Mesodermal cell (in vitro differentiated cells): ENCODE data around the gene C1orf210.

Source experiments
- H3K27ac ChIP-seq: 2 replicates; pipeline ENCODE4 v1.7.0; 2013; ENCODE audit warnings: mild to moderate bottlenecking, low read depth, low read length, moderate library complexity; ENCODE audit not compliant: severe bottlenecking
- H3K36me3 ChIP-seq: 2 replicates; pipeline ENCODE4 v1.7.1; 2013; ENCODE audit warnings: mild to moderate bottlenecking, low read length, moderate library complexity; ENCODE audit not compliant: control insufficient read depth, insufficient read depth
- H3K4me1 ChIP-seq: one replicate; pipeline ENCODE4 v1.7.1; 2013; ENCODE audit warnings: mild to moderate bottlenecking, low read length; ENCODE audit not compliant: insufficient read depth, control insufficient read depth, poor library complexity, severe bottlenecking
- H3K4me3 ChIP-seq: 2 replicates; pipeline ENCODE4 v1.7.0; 2013; ENCODE audit warnings: low read length, control low read depth, mild to moderate bottlenecking; ENCODE audit not compliant: insufficient read depth, poor library complexity, severe bottlenecking; ENCODE audit errors: extremely low read depth
- H3K9me3 ChIP-seq: 2 replicates; pipeline ENCODE4 v1.7.1; 2013; ENCODE audit warnings: mild to moderate bottlenecking, low read length, moderate library complexity; ENCODE audit not compliant: control insufficient read depth
- WGBS, 2 experiments: methylation state at CpG; one replicate each; pipeline ENCODE4 v1.1.5; 2013; ENCODE audit warnings: missing lambda C conversion rate in 2 of 2; ENCODE audit not compliant: insufficient coverage in 2 of 2; 5-methylcytosine and 5-hydroxymethylcytosine counted together

Gene C1orf210

DNA sequence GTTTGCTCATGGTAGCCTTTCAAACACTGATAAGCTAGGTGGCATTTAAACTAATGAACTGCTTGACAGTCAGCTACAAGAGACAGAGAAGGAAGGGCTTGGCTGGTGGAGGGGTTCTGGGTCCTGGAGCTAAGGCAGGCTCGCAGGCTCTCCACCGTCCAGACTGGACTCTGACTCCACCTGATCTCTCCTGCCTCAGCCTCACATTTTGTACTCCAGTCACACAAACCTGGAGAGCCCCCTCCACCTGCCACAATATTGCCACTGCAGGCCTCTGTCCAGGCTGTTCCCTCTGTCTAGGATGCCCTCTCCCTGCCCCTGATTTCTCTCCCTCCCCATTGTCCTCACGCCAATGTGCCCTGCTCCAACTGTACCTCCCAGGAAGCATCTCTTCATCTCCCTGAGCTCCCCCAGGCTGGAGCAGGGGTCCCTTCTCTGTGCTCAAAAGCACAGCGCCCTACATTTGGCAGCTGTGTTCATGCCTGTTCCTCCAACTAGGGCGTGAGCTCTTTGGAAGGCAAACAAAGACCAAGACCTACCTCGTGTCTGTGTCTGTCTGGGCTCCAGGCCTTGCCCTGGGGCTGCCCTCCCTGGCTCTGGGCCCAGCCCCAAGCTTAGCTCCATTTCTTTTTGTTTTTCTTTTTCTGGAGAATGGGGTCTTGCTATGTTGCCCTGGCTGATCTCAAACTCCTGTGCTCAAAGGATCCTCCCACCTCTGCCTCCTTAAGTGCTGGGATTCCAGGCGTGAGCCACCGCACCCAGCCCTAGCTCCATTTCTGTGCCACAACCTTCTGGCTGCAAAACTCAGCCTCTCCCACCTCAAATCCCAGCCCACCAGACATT, 18.3 kb upstream of the C1orf210 start:
- 88 to 94% methylated on average over 5 to 6 of the region's 8 CpGs for WGBS, 2 experiments
- H3K4me1 ChIP-seq, result peaks cover 3% of the 10 kb centered on the region

DNA sequence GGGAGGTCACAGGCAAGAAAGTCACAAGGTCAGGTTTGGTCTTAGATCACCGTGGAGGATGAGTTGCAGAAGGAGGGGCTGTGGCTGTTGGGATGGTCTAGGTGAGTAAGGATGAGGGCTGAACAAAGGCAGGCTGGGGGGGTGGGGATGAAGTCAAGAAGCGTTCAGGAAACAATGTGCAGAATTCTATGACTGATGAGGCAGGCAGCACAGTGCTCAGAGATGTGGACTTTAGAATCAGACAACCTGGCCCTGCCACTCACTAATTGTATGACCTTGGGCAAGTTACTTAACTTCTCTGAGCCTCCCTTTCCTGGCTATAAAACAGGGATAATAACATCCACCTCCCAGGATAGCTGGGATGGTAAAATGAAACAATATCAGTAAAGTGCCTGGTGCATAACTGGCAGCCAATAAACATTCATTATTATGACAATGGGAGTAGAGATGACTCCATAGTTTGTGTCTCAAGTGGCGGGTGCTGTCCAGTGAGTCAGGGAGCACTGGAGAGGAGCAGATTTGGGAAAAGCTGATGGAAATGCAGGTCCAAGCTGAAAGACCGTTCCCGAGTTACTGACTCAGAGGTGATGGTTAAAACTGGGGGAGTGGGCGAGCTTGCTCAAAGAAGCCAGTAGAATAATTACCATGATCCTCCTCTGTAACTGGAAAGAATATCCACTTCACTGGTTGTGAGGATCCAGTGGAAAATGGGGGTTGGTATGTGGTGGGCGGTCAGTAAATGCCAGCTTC, 17.5 kb upstream of the C1orf210 start:
- H3K27ac ChIP-seq, result no peak overlapping the region
- peaks cover 3% of the 10 kb centered on the region for H3K4me1 ChIP-seq
- no peak overlapping the region for H3K4me3 ChIP-seq
- no peaks in the 10 kb centered on the region for H3K9me3 ChIP-seq
- 87% methylated on average over 5 to 7 of the region's 7 CpGs for WGBS, 2 experiments
- no peaks in the 10 kb centered on the region for H3K36me3 ChIP-seq

More for the DNA sequence above, 18.3 kb upstream of the C1orf210 start:
- Histone ChIP-seq H3K9me3 (no peaks in the 10 kb centered on the region), H3K4me3 (no peak overlapping the region), H3K27ac (no peak overlapping the region), H3K36me3 (no peaks in the 10 kb centered on the region)

DNA sequence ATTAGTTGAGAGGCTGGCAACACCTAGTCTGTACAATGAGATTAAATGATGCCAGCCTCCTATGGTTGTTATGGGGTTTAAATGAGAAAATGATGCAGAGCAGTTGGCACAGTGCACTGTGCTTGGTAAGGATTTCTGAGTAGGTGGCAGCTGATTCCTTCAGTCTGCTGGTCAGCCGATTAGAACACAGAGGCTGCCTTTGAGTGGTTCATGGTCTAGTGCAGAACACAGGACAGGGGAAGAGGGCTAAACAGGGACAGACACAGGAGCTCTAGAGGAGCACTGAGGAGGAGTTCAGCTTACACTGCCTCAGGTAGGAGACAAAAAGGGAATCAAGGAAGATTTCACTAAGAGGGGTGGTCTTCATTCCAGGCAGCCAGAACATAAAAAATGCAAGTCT, 16.8 kb upstream of the C1orf210 start:
- WGBS, 2 experiments, result 90 to 100% methylated on average over 1 of the region's 1 CpG
- Histone ChIP-seq H3K9me3 (no peaks in the 10 kb centered on the region), H3K4me1 (peaks cover 3% of the 10 kb centered on the region), H3K36me3 (no peaks in the 10 kb centered on the region), H3K27ac (no peak overlapping the region), H3K4me3 (peak overlapping the region; percentile 22)

DNA sequence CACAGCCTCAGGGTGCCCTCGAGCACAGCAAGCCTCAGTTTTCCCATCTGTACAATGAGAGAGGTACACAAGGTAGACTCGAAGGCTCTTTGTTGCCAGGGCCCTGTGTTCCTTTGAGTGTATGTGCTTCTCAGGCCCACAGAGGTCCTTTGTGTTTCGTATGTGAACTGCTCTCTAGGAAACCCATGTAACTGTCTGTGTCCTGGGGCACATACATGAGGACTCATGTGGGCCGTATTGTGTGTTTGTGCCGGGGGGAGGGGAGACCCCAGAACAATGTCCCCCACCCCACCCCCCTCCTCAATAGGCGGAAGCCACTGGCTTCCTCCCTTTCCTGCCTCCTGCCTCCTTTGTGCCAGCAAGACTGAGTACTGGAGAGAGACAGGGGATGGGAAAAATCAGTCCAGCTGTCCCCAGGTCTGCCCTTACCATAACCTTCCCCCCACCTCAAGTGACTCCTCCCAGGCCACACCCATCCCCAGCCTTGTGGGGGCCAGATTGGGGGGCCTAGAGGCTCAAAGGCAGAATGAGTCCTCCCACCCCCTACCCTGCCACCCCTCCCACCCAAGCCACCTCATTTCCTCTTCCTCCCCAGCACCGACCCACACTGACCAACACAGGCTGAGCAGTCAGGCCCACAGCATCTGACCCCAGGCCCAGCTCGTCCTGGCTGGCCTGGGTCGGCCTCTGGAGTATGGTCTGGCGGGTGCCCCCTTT, 15.2 kb upstream of the C1orf210 start, which contains the start of gene TIE1:
Gene TIE1, plus strand, starts transcription at position 605 of the 717 bp plus-strand sequence. Its CDS starts 90 bp downstream, at position 695.
- 90 to 94% methylated on average over 4 to 7 of the region's 10 CpGs for WGBS, 2 experiments

DNA sequence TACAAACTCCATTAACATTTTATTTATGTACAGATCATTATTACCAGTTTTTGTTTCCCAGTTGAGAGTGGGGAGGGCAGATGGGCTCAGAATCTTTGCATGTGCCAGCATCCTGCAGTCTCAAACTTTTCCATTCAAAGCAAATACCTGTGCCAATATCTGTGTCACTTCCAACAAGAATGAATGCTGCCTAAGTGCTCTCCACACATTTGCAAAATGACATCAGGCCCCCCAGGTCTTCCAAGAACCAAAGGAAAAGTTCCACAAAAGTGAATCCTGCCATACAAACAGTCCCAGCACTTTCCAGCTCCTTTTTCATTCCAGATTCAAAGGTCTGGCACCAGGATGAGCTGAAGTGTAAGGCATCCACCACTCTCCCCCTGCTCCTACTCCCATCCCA, 13.7 kb upstream of the C1orf210 start:
- no peak overlapping the region for H3K4me3 ChIP-seq
- no peak overlapping the region for H3K27ac ChIP-seq
- H3K4me1 ChIP-seq, result peaks cover 4% of the 10 kb centered on the region
- H3K36me3 ChIP-seq, result no peaks in the 10 kb centered on the region
- no peaks in the 10 kb centered on the region for H3K9me3 ChIP-seq

More for the DNA sequence above, 15.2 kb upstream of the C1orf210 start, which contains the start of gene TIE1:
- H3K4me1 ChIP-seq, result peaks cover 3% of the 10 kb centered on the region
- peak within 1 kb of the TSS; percentile 36 for H3K27ac ChIP-seq
- H3K4me3 ChIP-seq, result peak within 1 kb of the TSS; percentile 27
- no peaks in the 10 kb centered on the region for H3K36me3 ChIP-seq
- no peaks in the 10 kb centered on the region for H3K9me3 ChIP-seq

DNA sequence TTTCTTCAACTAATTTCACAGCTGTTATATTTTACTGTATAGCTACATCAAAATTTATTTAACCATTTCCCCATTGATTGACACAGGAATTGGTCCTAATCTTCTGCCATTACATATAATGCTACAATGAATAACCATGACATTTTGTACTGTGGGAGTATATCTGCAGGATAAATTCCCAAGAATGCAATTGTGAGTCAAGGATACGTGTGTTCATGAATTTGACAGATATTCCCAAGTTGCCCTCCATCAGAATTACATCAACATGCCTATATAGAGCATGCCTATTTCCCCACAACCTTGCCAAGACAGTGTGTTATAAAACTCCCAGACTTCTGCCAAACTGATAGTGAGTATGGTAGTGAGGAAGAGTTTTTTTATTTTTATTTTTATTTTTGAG, 12.7 kb upstream of the C1orf210 start:
- no peaks in the 10 kb centered on the region for H3K36me3 ChIP-seq
- peaks cover 6% of the 10 kb centered on the region for H3K4me1 ChIP-seq
- no peak overlapping the region for H3K4me3 ChIP-seq
- H3K9me3 ChIP-seq, result no peaks in the 10 kb centered on the region
- H3K27ac ChIP-seq, result no peak overlapping the region
- no CpG with 5 or more reads among the region's 1 CpG for WGBS, 2 experiments

DNA sequence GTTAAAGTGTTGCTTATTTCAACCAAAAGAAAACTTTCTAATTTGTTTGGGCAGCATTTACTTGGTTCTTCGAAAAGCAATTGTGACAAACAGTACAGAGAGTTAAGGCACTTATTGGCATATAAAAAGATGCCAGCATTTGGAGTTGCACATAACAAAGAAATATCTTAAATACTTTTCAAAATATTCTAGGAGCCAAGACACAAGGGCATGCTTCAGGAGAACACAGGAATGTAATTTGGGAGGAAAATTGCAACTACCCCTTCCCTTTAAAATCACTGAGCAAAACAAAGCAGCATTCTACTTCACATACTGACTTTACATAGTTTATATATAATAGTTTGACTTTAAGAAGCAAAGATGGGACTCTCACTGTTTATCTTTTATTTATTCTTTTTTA, 10.8 kb upstream of the C1orf210 start:
- no peaks in the 10 kb centered on the region for H3K36me3 ChIP-seq
- no CpG with 5 or more reads among the region's 1 CpG for WGBS, 2 experiments
- H3K9me3 ChIP-seq, result no peaks in the 10 kb centered on the region
- no peak overlapping the region for H3K4me3 ChIP-seq
- H3K4me1 ChIP-seq, result peaks cover 6% of the 10 kb centered on the region
- H3K27ac ChIP-seq, result no peak overlapping the region

DNA sequence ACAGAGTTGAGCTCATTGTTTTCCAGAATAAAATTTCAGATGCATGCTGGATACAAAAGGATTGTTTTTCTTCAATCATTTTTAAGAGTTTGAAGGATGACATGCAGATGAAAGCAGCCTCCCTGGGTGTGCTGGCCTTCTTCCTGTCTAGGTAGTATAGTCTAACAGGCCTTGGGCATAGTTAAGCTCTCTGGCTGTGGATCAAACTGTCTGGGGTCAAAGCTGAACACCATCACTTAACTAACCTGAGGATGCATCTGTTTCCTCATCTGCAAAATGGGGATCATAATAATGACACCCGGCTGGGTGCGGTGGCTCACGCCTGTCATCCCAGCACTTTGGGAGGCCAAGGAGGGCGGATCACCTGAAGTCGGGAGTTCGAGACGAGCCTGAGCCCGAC, 9.4 kb upstream of the C1orf210 start:
- WGBS, 2 experiments, result 92 to 97% methylated on average over 7 of the region's 8 CpGs
- no peak overlapping the region for H3K27ac ChIP-seq

DNA sequence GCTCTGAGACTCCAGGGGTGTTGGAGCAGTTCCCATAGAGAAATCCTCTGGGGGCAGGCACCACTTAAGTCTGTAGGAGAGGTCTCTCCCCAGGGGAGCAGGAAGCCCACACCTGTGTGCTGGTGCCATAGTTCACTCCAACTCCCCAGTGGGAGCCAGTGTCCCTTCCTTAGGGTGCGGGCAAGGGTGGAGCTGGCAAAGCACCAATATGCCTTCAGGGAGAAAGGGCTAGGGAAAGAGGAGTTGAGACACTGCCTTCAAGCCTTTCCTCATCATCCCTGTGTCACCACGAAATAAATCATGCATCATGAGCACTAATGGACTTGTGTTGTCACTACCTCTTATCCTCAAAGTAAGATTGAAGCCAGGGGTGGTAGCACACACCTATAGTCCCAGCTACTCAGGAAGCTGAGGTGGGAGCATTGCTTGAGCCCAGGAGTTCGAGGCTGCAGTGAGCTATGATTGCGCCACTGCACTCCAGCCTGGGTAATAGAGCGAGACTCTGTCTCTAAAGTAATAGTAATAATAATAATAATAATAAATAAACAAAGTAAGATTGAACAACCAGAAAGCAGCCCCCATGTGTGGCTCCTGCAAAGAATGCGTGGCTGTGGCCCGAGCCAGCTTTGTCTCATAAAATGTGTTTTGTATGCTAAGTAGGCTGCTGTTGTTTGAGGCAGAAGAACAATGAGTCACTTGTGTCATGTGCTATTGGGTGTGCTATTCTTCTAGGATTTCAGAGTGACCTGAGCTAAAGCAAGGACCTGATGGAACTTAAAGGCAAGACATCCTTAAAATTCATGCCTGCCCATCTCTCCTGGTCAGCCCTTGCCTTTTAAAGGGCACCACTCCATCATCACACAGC, 8.7 kb upstream of the C1orf210 start:
- Histone ChIP-seq H3K36me3 (no peaks in the 10 kb centered on the region), H3K9me3 (no peaks in the 10 kb centered on the region), H3K27ac (no peak overlapping the region), H3K4me3 (no peak overlapping the region), H3K4me1 (peaks cover 3% of the 10 kb centered on the region)
- WGBS, 2 experiments, result 64 to 88% methylated on average over 2 to 4 of the region's 7 CpGs

More for the DNA sequence above, 9.4 kb upstream of the C1orf210 start:
- Histone ChIP-seq H3K36me3 (no peaks in the 10 kb centered on the region), H3K9me3 (no peaks in the 10 kb centered on the region), H3K4me1 (peaks cover 3% of the 10 kb centered on the region), H3K4me3 (no peak overlapping the region)

DNA sequence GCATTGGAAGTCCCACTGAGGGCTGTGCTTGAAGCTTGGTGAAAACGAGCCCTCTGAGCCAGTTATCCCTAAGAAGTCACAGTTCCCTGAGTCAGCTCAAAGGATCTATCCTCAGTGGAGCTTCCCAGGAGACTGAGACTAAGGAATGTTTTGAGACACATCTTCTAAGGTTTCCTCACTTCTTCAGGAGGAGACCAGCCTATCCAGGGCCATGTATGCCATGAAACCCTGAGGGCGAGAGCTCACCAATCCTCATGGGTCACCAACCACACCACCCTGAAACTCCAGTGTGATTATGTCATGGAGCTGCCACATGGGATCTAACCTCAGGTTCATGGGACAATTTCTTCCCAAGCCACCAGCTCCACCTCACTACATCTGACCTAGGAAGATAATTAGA, 7.8 kb upstream of the C1orf210 start:
- Histone ChIP-seq H3K4me3 (no peak overlapping the region), H3K4me1 (peaks cover 3% of the 10 kb centered on the region), H3K36me3 (no peaks in the 10 kb centered on the region), H3K27ac (no peak overlapping the region), H3K9me3 (no peaks in the 10 kb centered on the region)
- WGBS, 2 experiments, result 100% methylated on average over 2 of the region's 2 CpGs; no CpG with 5 or more reads in 1 of the 2 experiments
